IPS-NIHi11 (cell line): ENCODE measurements around the gene WWP2.
A peak's percentile ranks its signal among the peaks of the same experiment; 100 is the strongest.
"Not testable (repeated sequence)": the region's sequence is repeated elsewhere in the genome, so short reads cannot be mapped to it uniquely, and the experiment has no call there.

Source experiments
- DNase-seq: peaks from one replicate; pipeline ENCODE4 v3.0.0; 2012; ENCODE audit warnings: mixed read lengths, low spot score

The WWP2 gene

GRCh38 chr16:69943241-69944036 lies 181.3 kb downstream of the WWP2 start:
- DNase-seq, result not testable (repeated sequence)

DNA sequence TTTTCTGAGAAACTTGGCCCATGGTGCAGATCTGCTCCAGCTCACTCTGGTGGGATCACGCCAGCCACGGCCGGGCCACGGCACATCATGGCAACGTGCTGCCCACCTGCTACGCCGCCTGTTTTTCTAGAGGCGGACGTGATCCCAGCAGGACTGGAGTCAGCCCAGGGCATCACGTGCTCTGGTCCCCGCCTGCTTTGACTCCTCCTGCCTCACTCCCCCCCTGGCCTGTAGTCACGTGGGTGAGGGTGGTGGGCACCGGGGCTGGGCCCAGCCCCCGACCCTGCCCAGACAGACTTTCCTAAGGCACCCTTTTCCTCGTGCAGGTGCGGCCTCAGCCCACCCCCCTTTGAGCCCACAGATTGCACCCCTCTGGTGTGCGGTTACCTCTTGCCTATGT lies 188.3 kb downstream of the WWP2 start:
- not testable (repeated sequence) for DNase-seq

GRCh38 chr16:69951017-69951671 lies 189.0 kb downstream of the WWP2 start, which contains the start of gene CLEC18A:
TSS of gene CLEC18A (plus strand) at chr16:69951334. CDS start at chr16:69951367, 33 bp downstream.
- DNase-seq, result not testable (repeated sequence)

- not testable (repeated sequence) for DNase-seq
Observed at GRCh38 chr16:69951672-69952031, 189.5 kb downstream of the WWP2 start.

GRCh38 chr16:69952116-69952515 lies 190.0 kb downstream of the WWP2 start:
- DNase-seq, result not testable (repeated sequence)

- DNase-seq, result not testable (repeated sequence)
Observed at GRCh38 chr16:69952572-69953355, 190.6 kb downstream of the WWP2 start.

- DNase-seq, result not testable (repeated sequence)
Observed at GRCh38 chr16:69954241-69954640, 192.1 kb downstream of the WWP2 start.

GRCh38 chr16:69963312-69963711 lies 201.2 kb downstream of the WWP2 start:
- DNase-seq, result not testable (repeated sequence)

DNA sequence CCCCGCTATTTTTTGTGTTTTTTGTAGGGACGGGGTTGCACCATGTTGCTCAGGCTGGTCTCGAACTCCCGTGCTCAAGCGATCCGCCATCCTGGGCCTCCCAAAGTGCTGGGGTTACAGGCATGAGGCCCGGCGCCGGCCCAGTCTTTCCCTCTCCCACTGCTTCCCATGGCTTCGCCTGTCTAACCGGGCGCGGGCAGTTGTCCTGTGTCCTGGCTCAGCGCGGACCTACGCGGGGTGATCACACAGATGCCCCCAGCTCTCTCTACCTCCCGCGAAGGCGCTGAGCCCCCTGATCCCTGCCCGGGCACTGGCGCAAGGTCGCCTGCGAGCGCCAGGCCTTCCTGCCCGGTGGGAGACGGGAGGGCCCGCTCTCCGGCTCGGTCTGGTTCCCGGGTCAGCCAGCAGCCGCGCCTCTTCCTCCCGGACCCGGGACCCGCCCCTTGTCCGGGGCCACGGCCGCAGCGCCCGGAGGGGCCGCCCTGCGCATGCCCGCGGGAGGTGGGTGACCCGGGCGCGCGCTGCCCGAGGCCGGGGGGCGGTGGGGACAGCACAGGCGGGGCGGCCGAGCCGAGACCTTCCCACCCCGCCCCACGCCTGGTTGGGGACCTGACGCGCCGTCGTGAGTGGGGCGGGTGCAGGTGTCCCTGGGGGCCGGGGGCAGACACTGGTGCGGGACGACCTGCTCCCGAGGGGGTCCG lies 203.0 kb downstream of the WWP2 start:
- peak; percentile 80 for DNase-seq

DNA sequence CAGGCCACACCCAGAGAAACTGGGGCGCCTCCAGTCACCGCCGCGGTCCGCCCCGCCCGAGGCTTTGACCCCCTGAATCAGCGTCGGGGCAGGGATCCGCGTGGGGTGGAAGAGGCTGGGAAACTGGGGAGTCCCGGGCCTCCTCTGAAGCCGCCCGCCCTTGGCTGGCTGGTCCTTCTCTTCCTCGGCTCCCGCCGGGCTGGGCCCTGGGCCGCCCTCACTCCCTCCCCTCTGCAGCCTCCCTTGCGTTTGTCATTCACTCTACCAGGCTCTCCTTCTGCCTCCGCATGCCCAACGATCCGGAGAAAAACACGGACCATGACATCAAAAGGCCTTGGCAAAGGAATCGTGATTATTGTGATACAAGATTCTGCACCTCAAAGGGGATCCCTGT lies 203.5 kb downstream of the WWP2 start:
- DNase-seq, result not testable (repeated sequence)

- DNase-seq, result not testable (repeated sequence)
Observed at GRCh38 chr16:69967688-69968087, 205.6 kb downstream of the WWP2 start.

GRCh38 chr16:69968125-69968524 lies 206.0 kb downstream of the WWP2 start:
- not testable (repeated sequence) for DNase-seq

GRCh38 chr16:69969657-69970056 lies 207.5 kb downstream of the WWP2 start:
- not testable (repeated sequence) for DNase-seq

- not testable (repeated sequence) for DNase-seq
Observed at GRCh38 chr16:69972120-69972519, 210.0 kb downstream of the WWP2 start.

DNA sequence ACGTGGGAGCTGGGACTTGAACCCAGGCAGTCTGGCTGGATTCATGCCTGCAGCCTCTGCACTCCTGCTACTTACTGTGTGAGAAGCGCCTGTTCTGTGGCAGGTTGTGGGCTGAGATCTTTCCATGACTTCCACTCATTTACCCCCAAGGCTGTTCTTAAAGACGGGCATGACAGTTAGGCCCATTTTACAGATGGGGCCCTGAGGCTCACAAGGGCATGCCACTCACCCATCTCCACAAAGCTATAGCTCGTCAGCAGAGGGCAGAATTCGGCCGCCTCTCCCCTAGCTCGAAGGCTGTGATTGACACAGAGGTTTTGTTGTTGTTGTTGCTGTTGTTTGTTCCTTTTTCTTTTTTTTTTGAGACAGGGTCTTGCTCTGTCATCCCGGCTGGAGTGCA lies 210.8 kb downstream of the WWP2 start:
- not testable (repeated sequence) for DNase-seq

GRCh38 chr16:69985196-69985595 lies 223.1 kb downstream of the WWP2 start:
- DNase-seq, result not testable (repeated sequence)
